ENCODE results near the gene GRIFIN.

Gene GRIFIN

DNA sequence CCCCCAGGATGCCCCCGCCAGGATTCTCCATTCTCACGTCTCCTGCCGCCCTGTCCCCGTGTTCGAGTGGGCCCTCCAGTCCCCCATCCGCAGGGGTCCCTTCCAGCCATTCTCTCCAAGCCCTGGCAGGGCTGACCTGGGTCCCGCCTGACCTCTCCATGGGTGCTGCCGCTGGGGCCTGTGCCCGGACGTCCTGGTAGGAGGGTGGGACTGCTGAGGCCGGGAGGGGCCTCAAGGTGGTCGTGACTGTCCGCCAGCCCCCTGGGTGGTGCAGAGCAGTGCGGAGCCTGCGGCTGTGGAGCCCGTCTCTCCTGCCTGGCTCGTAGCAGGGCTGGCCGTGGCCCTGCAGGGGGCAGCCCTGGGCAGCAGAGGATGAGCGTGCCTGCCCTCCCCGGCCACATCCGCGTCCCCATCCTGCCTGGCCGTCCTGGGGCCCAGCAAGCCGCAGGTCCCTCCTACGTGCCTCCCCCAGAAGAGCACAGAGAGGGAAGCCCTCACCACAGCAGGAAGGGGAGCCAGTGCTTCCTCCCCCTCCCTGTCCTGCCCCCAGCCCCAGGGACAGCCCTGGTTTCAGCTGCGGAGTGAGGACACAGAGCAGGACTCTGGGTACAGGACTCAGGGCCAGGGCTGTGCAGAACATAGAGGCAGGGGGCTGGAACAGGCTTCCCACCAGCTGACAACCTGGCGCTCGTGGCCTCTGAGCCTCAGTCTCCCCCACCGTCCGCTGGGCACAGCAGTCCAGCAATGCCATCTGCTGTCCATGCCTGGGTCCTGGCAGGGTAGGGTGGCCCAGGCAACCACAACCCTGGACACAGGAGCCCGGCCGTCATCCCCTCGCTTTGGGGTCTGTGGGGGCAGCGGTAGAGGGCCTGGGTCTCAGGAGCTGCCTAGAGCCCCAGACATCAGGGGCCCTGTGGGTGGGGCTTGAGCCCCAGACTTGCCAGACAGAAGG, 1.5 kb upstream of the GRIFIN start:
- no peak for DNase-seq (ENCODE audit: low read depth)
- H3K4me3 ChIP-seq (ENCODE audit: low read length): no peak overlapping the region
- TF ChIP-seq, protein P1, sequence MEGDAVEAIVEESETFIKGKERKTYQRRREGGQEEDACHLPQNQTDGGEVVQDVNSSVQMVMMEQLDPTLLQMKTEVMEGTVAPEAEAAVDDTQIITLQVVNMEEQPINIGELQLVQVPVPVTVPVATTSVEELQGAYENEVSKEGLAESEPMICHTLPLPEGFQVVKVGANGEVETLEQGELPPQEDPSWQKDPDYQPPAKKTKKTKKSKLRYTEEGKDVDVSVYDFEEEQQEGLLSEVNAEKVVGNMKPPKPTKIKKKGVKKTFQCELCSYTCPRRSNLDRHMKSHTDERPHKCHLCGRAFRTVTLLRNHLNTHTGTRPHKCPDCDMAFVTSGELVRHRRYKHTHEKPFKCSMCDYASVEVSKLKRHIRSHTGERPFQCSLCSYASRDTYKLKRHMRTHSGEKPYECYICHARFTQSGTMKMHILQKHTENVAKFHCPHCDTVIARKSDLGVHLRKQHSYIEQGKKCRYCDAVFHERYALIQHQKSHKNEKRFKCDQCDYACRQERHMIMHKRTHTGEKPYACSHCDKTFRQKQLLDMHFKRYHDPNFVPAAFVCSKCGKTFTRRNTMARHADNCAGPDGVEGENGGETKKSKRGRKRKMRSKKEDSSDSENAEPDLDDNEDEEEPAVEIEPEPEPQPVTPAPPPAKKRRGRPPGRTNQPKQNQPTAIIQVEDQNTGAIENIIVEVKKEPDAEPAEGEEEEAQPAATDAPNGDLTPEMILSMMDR (conservative IDR thresholded peaks at IDR 0.05; ENCODE audit: low read depth, low read length): peak; percentile 88

DNA sequence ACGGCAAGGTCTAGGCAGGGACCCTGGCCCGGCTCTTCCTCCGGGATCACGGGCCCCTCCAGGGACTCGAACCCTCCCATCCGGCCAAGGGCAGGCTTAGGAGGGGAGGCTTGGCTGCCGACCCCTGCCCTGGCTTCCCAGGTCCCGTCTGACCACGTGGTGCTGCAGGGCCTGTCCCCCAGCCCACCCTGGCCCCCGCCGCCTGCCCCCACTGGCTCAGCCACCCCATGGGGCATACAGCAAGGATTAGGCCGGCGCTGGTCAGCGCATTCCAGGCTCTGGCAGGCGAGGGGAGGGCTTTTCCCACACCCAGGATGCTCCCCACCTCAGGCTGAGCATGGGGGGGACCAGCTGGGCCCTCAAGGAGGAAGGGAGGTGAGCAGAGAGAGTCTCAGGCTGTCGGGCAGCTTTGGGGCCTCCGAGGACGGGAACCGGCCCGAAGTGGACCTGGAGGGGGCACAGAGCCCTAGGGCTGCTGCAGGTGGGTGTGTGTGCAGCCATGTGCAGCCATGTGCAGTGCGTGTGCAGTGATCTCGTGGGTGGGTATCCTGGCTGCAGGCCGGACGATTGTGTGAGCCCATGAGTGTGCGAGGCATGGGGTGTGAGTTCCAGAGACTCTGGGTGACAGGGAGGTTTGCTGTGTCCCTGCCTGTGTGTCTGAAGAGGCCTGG, 713 bp upstream of the GRIFIN start:
- no peak for DNase-seq (ENCODE audit: low read depth)
- TF ChIP-seq, protein P1 (conservative IDR thresholded peaks at IDR 0.05; ENCODE audit: low read depth, low read length): no peak
- H3K4me3 ChIP-seq (ENCODE audit: low read length): no peak overlapping the region

DNA sequence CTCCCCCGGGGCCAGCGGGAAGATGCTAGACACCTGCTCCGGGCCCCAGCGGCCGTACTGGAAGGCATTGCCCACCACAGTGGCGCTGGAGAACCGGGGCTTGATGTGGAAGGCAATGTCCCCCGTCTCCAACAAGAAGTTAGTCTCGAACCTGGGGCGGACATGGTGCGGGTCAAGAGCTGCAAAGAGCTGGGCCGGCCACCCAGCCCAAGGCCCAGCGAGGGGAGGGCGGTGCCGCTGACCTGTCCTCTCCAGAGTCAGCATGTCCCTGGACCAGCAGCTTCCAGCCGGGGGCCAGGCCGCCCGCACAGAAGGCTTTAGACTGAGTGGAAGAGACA, 551 bp downstream of the GRIFIN start:
- H3K4me3 ChIP-seq (ENCODE audit: low read length): no peak overlapping the region
- TF ChIP-seq, protein P1 (conservative IDR thresholded peaks at IDR 0.05; ENCODE audit: low read depth, low read length): no peak
- no peak for DNase-seq (ENCODE audit: low read depth)

DNA sequence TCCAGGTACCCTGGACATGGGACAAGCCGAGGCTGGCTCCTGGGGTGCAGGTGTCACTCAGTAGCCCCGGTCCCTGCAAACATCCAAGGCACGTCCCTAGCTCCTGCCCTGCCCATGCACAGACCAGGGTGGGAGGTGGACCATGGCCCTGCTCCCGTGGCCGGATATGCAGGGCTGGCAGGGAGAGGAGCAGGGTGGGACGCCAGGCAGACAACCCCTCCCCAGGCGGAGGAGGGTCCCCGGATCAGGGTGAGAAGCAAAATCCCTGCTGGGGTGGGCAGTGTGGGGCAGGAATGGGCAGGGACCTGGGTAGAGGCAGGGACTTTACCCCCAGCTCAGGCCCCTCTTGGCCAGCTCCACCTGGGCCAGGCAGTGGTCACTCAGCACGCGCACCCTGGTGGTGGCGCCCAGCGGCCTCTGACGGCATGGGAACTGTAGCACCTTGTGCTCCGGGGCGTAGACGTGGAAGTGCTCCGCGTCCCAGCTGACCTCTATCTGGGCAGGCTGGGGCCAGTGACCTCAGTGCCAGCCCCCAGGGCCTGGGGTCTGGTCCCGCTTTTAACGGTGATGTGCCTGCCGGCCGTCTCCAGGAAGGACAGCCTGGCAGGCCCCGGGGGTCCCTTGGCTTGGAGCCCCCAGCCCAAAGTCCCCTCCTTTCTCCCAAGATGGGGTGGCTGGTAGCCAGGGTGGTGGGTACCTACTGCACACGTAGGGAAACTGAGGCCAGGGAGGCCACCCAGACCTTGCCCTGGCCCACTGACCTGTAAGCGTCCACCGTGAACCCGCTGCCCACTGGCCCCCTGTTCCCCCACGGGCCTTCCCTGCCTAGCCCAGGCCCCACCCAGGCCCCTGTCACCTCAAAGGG, 1.2 kb downstream of the GRIFIN start:
- TF ChIP-seq, protein P1 (conservative IDR thresholded peaks at IDR 0.05; ENCODE audit: low read depth, low read length): no peak
- H3K4me3 ChIP-seq (ENCODE audit: low read length): no peak overlapping the region
- DNase-seq (ENCODE audit: low read depth): no peak

DNA sequence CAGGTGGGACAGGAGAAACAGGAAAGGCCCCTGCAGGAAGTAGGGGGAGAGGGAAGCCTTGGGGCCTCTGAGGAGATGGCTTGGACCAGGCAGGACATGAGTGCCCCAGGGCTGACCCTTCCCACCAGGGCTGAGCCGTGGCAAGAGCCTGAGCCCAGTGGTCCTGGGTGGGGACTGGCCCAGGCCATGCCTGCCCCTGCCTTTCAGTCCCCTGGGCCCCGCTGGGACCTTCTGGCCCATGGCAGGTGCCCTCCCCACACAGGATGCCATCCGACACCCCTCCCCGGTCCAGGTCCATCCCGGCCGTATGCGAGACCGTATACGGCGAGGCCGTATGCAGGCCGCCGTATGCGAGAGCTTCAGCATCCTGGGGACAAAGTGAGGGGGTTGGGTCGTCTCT, 2.0 kb downstream of the GRIFIN start:
- DNase-seq (ENCODE audit: low read depth): no peak
- H3K4me3 ChIP-seq (ENCODE audit: low read length): no peak overlapping the region
- TF ChIP-seq, protein P1 (conservative IDR thresholded peaks at IDR 0.05; ENCODE audit: low read depth, low read length): no peak

DNA sequence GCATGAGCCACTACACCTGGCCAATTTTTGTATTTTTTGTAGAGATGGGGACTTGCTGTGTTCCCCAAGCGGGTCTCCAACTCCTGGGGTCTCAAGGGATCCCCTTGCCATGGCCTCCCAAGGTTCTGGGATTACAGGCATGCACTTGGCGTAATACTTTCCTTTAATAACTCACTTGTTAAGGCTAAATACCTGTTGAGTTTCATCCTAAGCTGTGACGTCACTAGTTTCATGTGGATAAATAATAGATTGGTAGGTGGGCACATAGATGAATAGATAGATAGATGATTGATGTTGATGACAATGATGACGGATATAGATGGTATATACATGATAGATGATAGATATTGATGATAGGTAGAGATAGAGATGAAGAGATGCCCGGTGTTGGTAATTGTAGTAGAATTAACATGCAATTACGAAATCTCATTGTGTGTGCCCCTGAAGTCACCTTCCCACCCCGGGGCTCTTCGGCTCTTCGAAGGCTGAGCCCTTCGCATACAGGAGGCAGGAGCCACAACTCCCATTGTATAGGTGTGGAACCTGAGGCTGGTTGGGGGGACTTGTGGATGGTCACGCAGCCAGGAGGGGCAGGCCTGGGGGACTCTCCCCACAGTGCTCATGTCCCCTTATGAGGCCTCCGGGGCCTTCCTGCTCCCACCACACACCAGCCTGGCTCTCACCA, 2.6 kb downstream of the GRIFIN start:
- no peak for DNase-seq (ENCODE audit: low read depth)

More for the DNA sequence above, 2.6 kb downstream of the GRIFIN start:
- no peak overlapping the region for H3K4me3 ChIP-seq (ENCODE audit: low read length)
- TF ChIP-seq, protein P1 (conservative IDR thresholded peaks at IDR 0.05; ENCODE audit: low read depth, low read length): no peak
